Activated naive CD8-positive, alpha-beta T cell treated with anti-CD3 and anti-CD28 coated beads, Interleukin-2, amount 50 U/mL, for 16 hours (primary cell): ENCODE measurements around the gene FBXO17.

Experiments
- DNase-seq: peaks from one replicate; pipeline ENCODE4 v3.0.0-alpha.2; 2020; ENCODE audit warnings: low read depth, low spot score

FBXO17 gene

DNA sequence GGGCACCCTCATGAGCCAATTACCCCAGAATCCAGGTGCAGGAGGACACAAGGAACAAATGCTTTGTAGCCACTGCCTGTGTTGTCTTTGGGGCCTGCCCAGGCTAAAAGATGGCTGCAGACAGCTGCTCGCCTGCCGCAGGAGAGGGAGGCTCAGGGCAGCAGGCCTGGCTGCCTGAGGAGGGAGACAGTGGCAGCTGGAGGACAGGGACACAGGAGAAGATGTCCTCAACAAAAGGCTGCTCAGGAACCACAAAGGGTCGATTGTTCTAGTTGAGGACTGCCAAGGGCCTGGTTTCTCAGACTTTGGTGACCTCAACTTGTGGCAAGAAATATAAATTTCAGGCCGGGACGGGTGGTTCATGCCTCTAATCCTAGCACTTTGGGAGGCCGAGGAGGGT lies 83.8 kb downstream of the FBXO17 start:
- DNase-seq, result no peak
